CD8-positive, alpha-beta memory T cell (primary cell): Measurements from ENCODE around the gene FAM110D. TPM values are rescaled to one million over a fixed set of nuclear protein-coding genes. Genes with fewer than 3 reads are reported as not detected.

Experiments
- CTCF ChIA-PET: fragments of 350-600 bp; sonication (Branson Sonifier 250); formaldehyde crosslinking; loops from one replicate; lab custom pipeline; 2021; ENCODE audit warnings: antibody characterized with exemption; lab: Charles Lee
- POLR2A ChIA-PET: fragments of 350-600 bp; sonication (Branson Sonifier 250); formaldehyde crosslinking; loops from one replicate; lab custom pipeline; 2021; ENCODE audit warnings: antibody characterized with exemption; lab: Charles Lee
- DNase-seq, 5 donors: peaks; one replicate each; pipeline versions ENCODE4 v3.0.0 to v3.0.0-alpha.2; 2020 to 2022; ENCODE audit warnings: mixed read lengths in 1 of 5
- H3K27ac ChIP-seq: one replicate; pipeline ENCODE4 v1.7.0; 2013; ENCODE audit warnings: low read depth, mild to moderate bottlenecking, low read length, moderate library complexity
- H3K27me3 ChIP-seq: 2 replicates; pipeline ENCODE4 v1.7.0; 2013; ENCODE audit warnings: low read length, mild to moderate bottlenecking; ENCODE audit not compliant: insufficient read depth, poor library complexity, severe bottlenecking
- H3K36me3 ChIP-seq: 2 replicates; pipeline ENCODE4 v1.7.0; 2013; ENCODE audit warnings: mild to moderate bottlenecking, low read length, moderate library complexity; ENCODE audit not compliant: insufficient read depth
- H3K4me1 ChIP-seq: 2 replicates; pipeline ENCODE4 v1.7.0; 2013; ENCODE audit warnings: mild to moderate bottlenecking, low read length, moderate library complexity; ENCODE audit not compliant: insufficient read depth
- H3K4me3 ChIP-seq: 2 replicates; pipeline ENCODE4 v1.7.0; 2013; ENCODE audit warnings: mild to moderate bottlenecking, low read length
- H3K9me3 ChIP-seq: 2 replicates; pipeline ENCODE4 v1.7.0; 2013; ENCODE audit warnings: mild to moderate bottlenecking, low read length
- H3K27ac Mint-ChIP-seq, 8 donors: one replicate each; pipeline ENCODE4 v1.8.0; 2020 to 2021; ENCODE audit warnings: mixed read lengths in 8 of 8, mild to moderate bottlenecking in 6 of 8, inconsistent platforms in 3 of 8, moderate library complexity in 3 of 8
- H3K27me3 Mint-ChIP-seq, 2 donors: one replicate each; pipeline ENCODE4 v1.8.0; 2020 to 2021; ENCODE audit warnings: mixed read lengths in 2 of 2, mild to moderate bottlenecking in 1 of 2, moderate library complexity in 1 of 2
- H3K36me3 Mint-ChIP-seq, 3 donors: one replicate each; pipeline ENCODE4 v1.8.0; 2020 to 2021; ENCODE audit warnings: mixed read lengths in 3 of 3, inconsistent platforms in 1 of 3, mild to moderate bottlenecking in 1 of 3
- H3K4me1 Mint-ChIP-seq, 3 donors: one replicate each; pipeline ENCODE4 v1.8.0; 2020 to 2021; ENCODE audit warnings: mixed read lengths in 3 of 3, inconsistent platforms in 1 of 3, mild to moderate bottlenecking in 1 of 3
- H3K4me3 Mint-ChIP-seq, 7 donors: one replicate each; pipeline ENCODE4 v1.8.0; 2020 to 2021; ENCODE audit warnings: mixed read lengths in 7 of 7, mild to moderate bottlenecking in 6 of 7, moderate library complexity in 4 of 7, inconsistent platforms in 2 of 7
- H3K9me3 Mint-ChIP-seq, 5 donors: one replicate each; pipeline ENCODE4 v1.8.0; 2020 to 2022; ENCODE audit warnings: mixed read lengths in 5 of 5, mild to moderate bottlenecking in 3 of 5, moderate library complexity in 2 of 5, inconsistent platforms in 1 of 5
- polyA plus RNA-seq: library from polyadenylated mRNA; unstranded; fragments of 300-500 nt; fragmentation: Illumina TruSeq; gene quantifications from one replicate; pipeline ENCODE4 v1.2.3, GENCODE V29; 2021
- total RNA-seq, 2 experiments: library from RNA; stranded (reverse); gene quantifications; one replicate each; pipeline ENCODE4 v1.2.3, GENCODE V29; 2021

Gene FAM110D
- total and polyA plus RNA-seq, 3 experiments from 2014 or later: not detected

- Mint-ChIP-seq H3K9me3 (no peaks in the 10 kb centered on the region), H3K4me3 (peak overlapping the region in 2 of 7 donors; percentile 13 to 57), H3K27me3 (peaks cover 6 to 8% of the 10 kb centered on the region in 2 donors), H3K27ac (peak overlapping the region in 2 of 8 donors; percentile 17 to 86), H3K36me3 (peaks cover 0 to 1% (median 0%) of the 10 kb centered on the region in 3 donors), H3K4me1 (peaks cover 22 to 35% (median 34%) of the 10 kb centered on the region in 3 donors)
- ChIA-PET POLR2A (no interaction called here), CTCF (interaction anchor here (1.3 kb wide), 1 partner anchor 33 kb away, joined by 4 read pairs; the partner anchor contains the start of gene CEP85)
- Histone ChIP-seq H3K36me3 (no peaks in the 10 kb centered on the region), H3K4me1 (peaks cover 30% of the 10 kb centered on the region), H3K9me3 (no peaks in the 10 kb centered on the region), H3K4me3 (no peak overlapping the region), H3K27ac (peak overlapping the region; percentile 29), H3K27me3 (peaks cover 4% of the 10 kb centered on the region)
- no peak for DNase-seq
These were observed 41.5 kb downstream of the FAM110D start for GRCh38 chr1:26200413-26200812.

DNA sequence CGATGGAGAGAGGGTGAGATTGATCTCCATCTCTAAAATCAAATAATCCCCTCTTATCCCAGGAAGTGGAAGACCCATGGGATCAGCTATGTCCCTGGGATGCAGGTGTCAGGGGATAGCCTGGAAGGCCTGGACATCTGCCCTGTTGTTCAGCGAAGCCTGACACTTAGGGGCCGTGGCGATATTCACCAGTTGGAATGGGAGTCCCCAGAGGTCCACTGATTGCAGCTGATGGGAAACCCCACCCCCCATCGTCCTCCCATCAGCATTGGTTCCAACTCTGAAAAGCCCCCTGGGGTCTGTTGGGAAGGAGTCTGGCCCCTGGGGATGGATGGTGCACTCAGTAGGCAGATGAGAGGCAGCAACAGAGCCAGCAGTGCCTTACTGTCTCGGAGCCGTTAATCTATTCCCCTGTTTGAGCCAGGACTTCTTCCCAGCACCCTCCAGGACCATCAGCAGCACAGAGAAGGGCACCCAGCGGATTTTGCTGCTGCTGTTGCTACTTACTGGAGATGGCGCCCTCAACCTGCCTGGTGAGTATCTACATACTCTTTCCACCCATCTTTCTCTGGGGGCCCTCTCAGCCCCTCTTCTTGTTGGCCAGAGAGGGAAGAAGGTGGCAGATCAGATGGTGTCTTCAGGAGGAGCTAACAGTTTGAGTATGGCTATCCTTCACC lies 44.9 kb downstream of the FAM110D start:
- no peaks in the 10 kb centered on the region for H3K36me3 ChIP-seq
- DNase-seq: no peak
- ChIA-PET CTCF (interaction anchor here (1.3 to 2.5 kb wide), 2 partner anchors 30 to 34 kb away, joined by 4 to 11 read pairs; partner anchors contain the start of genes CEP85 and ZNF593), POLR2A (interaction anchor here (0.9 kb wide), 1 partner anchor 93 kb away, joined by 4 read pairs; no protein-coding TSS in a partner anchor)
- no peak overlapping the region for H3K4me3 ChIP-seq
- Mint-ChIP-seq H3K4me3 (no peak overlapping the region), H3K9me3 (no peaks in the 10 kb centered on the region), H3K27me3 (peaks cover 3% of the 10 kb centered on the region in 2 donors), H3K4me1 (peaks cover 22 to 35% (median 34%) of the 10 kb centered on the region in 3 donors), H3K27ac (peak overlapping the region in 1 of 8 donors; percentile 2), H3K36me3 (peaks cover 0 to 3% (median 0%) of the 10 kb centered on the region in 3 donors)
- H3K27ac ChIP-seq: no peak overlapping the region
- no peaks in the 10 kb centered on the region for H3K9me3 ChIP-seq
- H3K27me3 ChIP-seq: peaks cover 4% of the 10 kb centered on the region
- peaks cover 30% of the 10 kb centered on the region for H3K4me1 ChIP-seq

DNA sequence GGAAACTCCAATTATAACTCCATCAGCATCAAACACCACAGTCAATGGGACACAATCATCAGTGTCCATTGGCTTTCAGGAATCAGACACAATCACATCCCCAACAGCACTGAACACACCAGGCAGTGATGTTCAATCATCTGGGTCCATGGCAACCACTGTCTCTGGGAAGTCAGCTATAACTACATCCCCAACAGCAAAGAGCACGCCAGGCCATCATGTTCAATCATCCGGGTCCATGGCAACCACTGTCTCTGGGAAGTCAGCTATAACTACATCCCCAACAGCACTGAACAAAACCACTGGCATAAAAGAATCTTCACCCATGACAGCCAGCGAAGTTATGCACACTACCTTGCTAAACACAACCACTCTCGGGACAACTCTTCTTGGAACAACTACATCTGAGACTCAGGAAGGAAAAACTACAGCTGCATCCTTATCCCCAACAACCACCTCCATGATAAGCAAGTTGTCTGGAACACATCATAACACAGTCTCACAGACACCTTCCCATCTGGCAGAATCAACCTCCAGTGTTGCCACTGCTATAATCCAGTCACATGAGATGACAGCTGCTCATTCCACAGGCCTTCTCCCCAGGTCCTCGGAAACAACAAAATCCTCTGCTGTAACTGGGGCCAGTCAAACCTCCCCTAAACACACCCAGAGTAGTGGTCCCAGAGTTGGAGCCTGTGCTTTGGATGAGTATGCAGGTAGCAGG lies 51.4 kb downstream of the FAM110D start:
- ChIA-PET POLR2A (no interaction called here), CTCF (no interaction called here)
- Histone ChIP-seq H3K4me3 (no peak overlapping the region), H3K9me3 (no peaks in the 10 kb centered on the region), H3K27me3 (no peaks in the 10 kb centered on the region), H3K27ac (no peak overlapping the region), H3K4me1 (no peaks in the 10 kb centered on the region), H3K36me3 (no peaks in the 10 kb centered on the region)
- H3K27me3 Mint-ChIP-seq: peaks cover 0 to 1% of the 10 kb centered on the region in 2 donors
- H3K4me1 Mint-ChIP-seq: no peaks in the 10 kb centered on the region
- DNase-seq: no peak
- H3K9me3 Mint-ChIP-seq: no peaks in the 10 kb centered on the region
- H3K36me3 Mint-ChIP-seq: peaks cover 0 to 2% (median 0%) of the 10 kb centered on the region in 3 donors
- no peak overlapping the region for H3K27ac Mint-ChIP-seq
- no peak overlapping the region for H3K4me3 Mint-ChIP-seq

- POLR2A ChIA-PET: interaction anchor here (0.7 kb wide), 1 partner anchor 246 kb away, joined by 14 read pairs; no protein-coding TSS in a partner anchor
- no peaks in the 10 kb centered on the region for H3K36me3 ChIP-seq
These were observed 53.8 kb downstream of the FAM110D start for GRCh38 chr1:26212726-26213125.

GRCh38 chr1:26213335-26213905 lies 54.5 kb downstream of the FAM110D start:
- Mint-ChIP-seq H3K9me3 (no peaks in the 10 kb centered on the region), H3K36me3 (no peaks in the 10 kb centered on the region), H3K4me1 (no peaks in the 10 kb centered on the region), H3K27me3 (no peaks in the 10 kb centered on the region), H3K27ac (no peak overlapping the region), H3K4me3 (no peak overlapping the region)
- no peak for DNase-seq
- Histone ChIP-seq H3K9me3 (no peaks in the 10 kb centered on the region), H3K27ac (no peak overlapping the region), H3K27me3 (no peaks in the 10 kb centered on the region), H3K36me3 (no peaks in the 10 kb centered on the region), H3K4me1 (no peaks in the 10 kb centered on the region), H3K4me3 (no peak overlapping the region)
- POLR2A ChIA-PET: interaction anchor here (0.7 kb wide), 1 partner anchor 245 kb away, joined by 14 read pairs; no protein-coding TSS in a partner anchor
- CTCF ChIA-PET: interaction anchor here (1.1 kb wide), 1 partner anchor 192 kb away, joined by 4 read pairs; no protein-coding TSS in a partner anchor

More at GRCh38 chr1:26212726-26213125, 53.8 kb downstream of the FAM110D start:
- CTCF ChIA-PET: no interaction called here
- Mint-ChIP-seq H3K36me3 (no peaks in the 10 kb centered on the region), H3K9me3 (no peaks in the 10 kb centered on the region), H3K4me1 (no peaks in the 10 kb centered on the region), H3K27me3 (no peaks in the 10 kb centered on the region), H3K27ac (no peak overlapping the region), H3K4me3 (no peak overlapping the region)
- Histone ChIP-seq H3K9me3 (no peaks in the 10 kb centered on the region), H3K4me3 (no peak overlapping the region), H3K27ac (no peak overlapping the region), H3K4me1 (no peaks in the 10 kb centered on the region), H3K27me3 (no peaks in the 10 kb centered on the region)
- DNase-seq: no peak

Other genes with a start within 250 kb of the FAM110D start
- gene PAFAH2, start 161.0 kb upstream of the FAM110D start, total RNA-seq: 10 to 100 TPM; 11.8 to 12.1 TPM
- gene PAFAH2, start 161.0 kb upstream of the FAM110D start, polyA plus RNA-seq: 28.6 TPM
- not detected for gene EXTL1, start 137.3 kb upstream of the FAM110D start, total RNA-seq
- not detected for gene EXTL1, start 137.3 kb upstream of the FAM110D start, polyA plus RNA-seq
- not detected for gene SLC30A2, start 113.0 kb upstream of the FAM110D start, total RNA-seq
- gene SLC30A2, start 113.0 kb upstream of the FAM110D start, polyA plus RNA-seq: not detected
- not detected for gene TRIM63, start 91.4 kb upstream of the FAM110D start, total RNA-seq
- gene TRIM63, start 91.4 kb upstream of the FAM110D start, polyA plus RNA-seq: not detected
- 10 to 100 TPM; 14.5 to 14.6 TPM for gene PDIK1L, start 47.3 kb upstream of the FAM110D start, total RNA-seq
- 4.2 TPM for gene PDIK1L, start 47.3 kb upstream of the FAM110D start, polyA plus RNA-seq
- not detected for gene C1orf232, start 9.9 kb downstream of the FAM110D start, total RNA-seq
- gene C1orf232, start 9.9 kb downstream of the FAM110D start, polyA plus RNA-seq: not detected
- 10 to 100 TPM; 86.4 to 87.9 TPM for gene ZNF593, start 10.8 kb downstream of the FAM110D start, total RNA-seq
- 26.2 TPM for gene ZNF593, start 10.8 kb downstream of the FAM110D start, polyA plus RNA-seq
- gene ZNF593OS, start 12.8 kb downstream of the FAM110D start, total RNA-seq: not detected
- gene ZNF593OS, start 12.8 kb downstream of the FAM110D start, polyA plus RNA-seq: 0.85 TPM
- gene CNKSR1, start 18.4 kb downstream of the FAM110D start, total RNA-seq: under 1 TPM; 0.37 to 0.86 TPM
- gene CNKSR1, start 18.4 kb downstream of the FAM110D start, polyA plus RNA-seq: not detected
- gene CATSPER4, start 31.5 kb downstream of the FAM110D start, total RNA-seq: not detected
- gene CATSPER4, start 31.5 kb downstream of the FAM110D start, polyA plus RNA-seq: not detected
- 10 to 100 TPM; 28.8 to 29.7 TPM for gene CEP85, start 75.1 kb downstream of the FAM110D start, total RNA-seq
- 7.7 TPM for gene CEP85, start 75.1 kb downstream of the FAM110D start, polyA plus RNA-seq
- gene SH3BGRL3, start 121.0 kb downstream of the FAM110D start, total RNA-seq: 100 to 1,000 TPM; 447 to 472 TPM
- 1,786 TPM for gene SH3BGRL3, start 121.0 kb downstream of the FAM110D start, polyA plus RNA-seq
- gene UBXN11, start 147.6 kb downstream of the FAM110D start, total RNA-seq: 10 to 100 TPM; 35.2 to 35.8 TPM
- gene UBXN11, start 147.6 kb downstream of the FAM110D start, polyA plus RNA-seq: 14.3 TPM
- gene CD52, start 158.9 kb downstream of the FAM110D start, total RNA-seq: 100 to 1,000 TPM; 355 to 388 TPM
- 7,622 TPM for gene CD52, start 158.9 kb downstream of the FAM110D start, polyA plus RNA-seq
- 1 to 10 TPM in 1 of 2 experiments, under 1 TPM in 1; 0.85 to 1.3 TPM for gene CRYBG2, start 195.1 kb downstream of the FAM110D start, total RNA-seq
- 1.9 TPM for gene CRYBG2, start 195.1 kb downstream of the FAM110D start, polyA plus RNA-seq
- gene ZNF683, start 213.7 kb downstream of the FAM110D start, total RNA-seq: 1 to 10 TPM; 2.4 to 2.7 TPM
- gene ZNF683, start 213.7 kb downstream of the FAM110D start, polyA plus RNA-seq: 205 TPM